ENCODE data around the gene CYFIP2.

The CYFIP2 gene

DNA sequence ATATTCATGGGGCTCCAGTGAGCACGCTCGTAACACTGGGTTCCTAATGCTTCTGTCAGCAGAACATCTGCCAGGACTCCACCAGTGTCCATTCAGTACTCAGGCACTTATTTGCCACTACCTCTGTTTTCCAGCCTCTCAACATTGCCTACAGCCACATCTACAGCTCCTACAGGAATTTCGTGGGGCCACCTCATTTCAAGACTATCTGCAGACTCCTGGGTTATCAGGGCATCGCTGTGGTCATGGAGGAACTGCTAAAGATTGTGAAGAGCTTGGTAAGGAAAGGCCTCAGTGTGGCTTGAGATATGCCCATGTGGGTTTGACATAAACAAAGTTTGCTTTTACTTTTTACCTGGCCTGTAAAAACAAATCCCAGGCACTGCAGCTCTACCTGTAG, 92.9 kb downstream of the CYFIP2 start:
- no peak for DNase-seq (ENCODE audit: low read depth)

DNA sequence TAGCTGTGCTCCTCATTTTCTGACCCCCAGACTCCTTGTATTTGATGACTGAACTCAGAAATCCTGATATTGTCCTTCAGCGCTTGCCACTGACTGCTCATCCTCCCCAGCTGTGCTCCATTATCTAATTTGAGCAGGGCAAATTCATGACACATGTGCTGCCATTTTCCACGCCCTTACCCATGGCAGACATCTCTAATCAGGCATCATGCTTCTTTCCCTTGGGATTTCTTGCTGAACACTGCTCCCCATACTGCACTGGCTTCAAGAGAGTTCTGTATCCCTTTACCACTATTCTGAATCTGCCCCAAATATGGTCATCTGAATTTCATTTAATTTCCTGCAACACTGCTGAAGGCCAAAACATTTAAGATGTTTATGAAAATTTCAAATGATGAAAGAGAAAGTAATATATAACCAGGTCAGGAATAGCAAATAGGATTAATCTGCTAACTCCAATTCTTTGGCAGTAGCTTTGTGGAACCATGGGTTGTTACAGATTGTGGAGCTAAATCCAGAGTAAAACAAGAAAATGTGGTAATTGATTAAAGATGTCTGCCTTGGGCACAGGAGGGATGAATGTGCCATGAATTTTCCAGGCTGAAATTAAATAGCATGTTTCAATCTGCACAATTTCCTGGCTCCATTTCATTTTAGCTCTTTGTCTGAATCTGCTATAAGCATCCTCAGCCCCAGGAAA, 93.6 kb downstream of the CYFIP2 start:
- no peak for DNase-seq (ENCODE audit: low read depth)

DNA sequence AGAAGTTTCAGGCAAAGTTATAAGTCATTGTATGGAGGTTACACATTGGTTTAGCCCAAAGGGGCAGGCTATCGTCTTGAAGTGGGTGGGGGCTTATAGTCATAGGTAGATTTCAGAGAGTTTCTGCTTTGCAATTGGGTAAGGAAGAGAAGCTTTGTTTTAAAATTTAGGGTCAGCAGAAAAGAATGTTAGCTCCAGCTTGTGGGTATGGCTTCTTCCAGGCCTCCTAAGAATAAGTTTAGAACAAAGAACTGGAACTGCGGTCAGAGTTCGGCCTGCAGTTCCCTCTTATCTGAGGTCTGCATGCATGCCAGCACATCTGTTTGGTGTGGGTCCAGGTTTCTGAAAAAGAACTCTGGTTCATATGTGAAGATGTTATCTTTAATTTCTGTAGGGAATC, 96.1 kb downstream of the CYFIP2 start:
- DNase-seq (ENCODE audit: low read depth): no peak

DNA sequence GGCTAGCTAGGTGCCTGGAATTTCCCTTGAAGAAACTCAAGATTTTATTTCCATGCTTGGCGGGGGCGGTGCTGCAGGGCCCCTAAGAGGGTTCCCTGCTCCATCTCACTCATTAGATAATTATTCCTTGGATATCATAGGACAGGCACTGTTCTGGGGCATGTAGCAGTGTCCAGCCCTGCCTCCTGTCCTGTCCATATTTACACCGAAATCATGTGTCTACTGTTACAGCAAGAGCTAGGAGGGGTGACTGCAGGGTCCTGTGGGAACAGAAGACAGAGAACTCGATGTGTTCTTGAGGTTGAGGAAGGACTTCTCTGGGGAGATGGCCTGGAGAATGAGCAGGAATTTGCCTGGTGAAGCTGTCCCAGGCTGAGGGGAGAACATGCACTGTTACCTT, 96.6 kb downstream of the CYFIP2 start:
- DNase-seq (ENCODE audit: low read depth): no peak

DNA sequence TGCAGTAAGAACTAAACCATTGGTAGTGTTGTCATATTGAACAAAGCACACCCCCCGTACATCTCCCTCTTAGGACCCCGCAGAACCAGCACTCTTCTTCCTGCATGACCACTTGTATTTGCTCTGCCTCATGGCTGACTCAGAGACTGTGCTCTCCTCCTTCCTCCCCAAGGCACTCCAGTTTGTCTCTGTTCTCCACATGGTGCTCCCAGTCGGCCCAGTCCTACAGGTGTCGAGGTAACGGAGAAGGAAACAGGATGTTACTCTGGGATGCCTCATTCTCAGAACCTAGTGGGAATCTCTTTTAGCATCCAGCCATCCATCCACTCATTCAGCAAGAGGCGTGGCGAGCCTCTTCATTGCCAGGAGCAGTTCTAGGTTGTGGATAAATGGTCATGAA, 97.1 kb downstream of the CYFIP2 start:
- DNase-seq (ENCODE audit: low read depth): no peak

DNA sequence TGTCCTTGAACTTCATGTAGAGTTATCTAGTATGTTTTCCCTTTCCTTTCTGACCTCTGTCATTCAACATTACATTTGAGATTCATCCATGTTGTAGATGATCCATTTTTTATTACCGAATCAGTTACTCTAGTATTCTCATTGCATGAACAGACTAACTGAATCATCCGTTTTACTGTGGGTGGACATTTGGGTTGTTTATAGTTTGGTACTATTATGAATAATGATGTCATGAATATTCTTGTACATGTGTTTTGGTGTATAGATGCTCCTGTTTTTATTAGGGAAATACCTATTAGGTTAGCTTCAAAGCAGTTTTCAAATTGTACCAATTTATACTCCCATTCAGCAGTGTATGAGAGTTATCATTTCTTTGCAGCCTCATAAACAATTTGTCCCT, 99.8 kb downstream of the CYFIP2 start:
- DNase-seq (ENCODE audit: low read depth): no peak

DNA sequence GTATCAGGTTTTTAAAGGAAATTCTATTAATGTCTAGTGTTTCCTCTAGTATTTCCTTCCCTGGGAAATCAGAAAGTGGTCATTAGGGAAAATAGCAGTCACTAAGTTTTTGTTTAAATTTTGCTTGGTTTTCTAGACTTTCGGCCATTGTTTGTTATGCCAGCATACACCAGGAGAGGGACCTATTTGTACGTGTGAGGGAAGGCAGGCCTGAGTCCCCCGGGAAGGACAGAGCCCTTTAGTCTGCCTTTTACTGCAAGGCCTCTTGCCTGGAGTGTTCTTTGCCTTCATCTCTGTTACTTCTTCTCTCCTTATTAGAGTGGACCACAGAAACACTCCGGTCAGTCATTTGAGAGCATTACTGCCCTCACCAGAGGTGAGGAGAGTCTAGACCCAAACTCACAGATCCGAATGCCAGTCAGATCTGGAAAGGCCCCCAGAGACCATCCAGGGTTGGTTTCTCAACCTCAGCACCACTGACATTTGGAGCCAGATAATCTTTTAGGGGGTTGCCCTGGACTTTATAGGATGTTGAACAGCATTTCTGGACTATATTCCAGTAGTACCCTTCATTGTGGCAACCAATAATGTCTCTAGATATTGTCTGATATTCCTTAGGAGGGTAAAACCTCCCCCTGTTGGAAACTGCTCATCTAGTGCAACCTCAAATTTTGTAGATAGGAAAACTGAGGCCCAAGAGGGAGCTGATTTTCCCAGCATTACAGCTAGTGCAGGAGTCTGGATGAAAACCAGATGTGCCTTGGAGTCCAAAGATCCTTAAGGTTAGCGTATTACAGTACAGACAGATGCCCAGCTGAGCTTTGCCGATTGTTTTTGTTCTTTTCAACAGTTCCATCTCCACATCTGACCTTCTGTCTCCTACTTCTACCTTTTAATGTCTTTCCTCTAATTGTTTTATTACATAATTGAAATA, 101.1 kb downstream of the CYFIP2 start:
- DNase-seq (ENCODE audit: low read depth): no peak

DNA sequence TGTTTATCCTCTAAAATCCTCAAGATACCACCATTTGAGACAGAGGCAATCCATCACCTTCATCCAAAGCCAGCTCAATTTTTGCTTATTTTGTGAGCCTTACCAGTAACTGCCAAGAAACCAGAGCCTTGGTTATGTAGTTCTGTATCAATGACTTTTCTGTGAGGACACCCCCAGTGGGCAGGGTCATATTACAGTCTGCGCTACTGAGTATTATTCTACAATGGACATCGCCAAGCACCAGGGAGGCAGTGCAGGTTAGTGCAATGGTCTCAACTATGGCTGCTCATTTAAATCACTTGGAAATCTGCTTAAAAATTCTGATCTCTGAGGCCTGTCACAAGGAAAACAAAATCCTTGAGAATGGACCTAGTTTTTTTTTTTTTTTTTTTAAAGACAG, 103.6 kb downstream of the CYFIP2 start:
- DNase-seq (ENCODE audit: low read depth): no peak

DNA sequence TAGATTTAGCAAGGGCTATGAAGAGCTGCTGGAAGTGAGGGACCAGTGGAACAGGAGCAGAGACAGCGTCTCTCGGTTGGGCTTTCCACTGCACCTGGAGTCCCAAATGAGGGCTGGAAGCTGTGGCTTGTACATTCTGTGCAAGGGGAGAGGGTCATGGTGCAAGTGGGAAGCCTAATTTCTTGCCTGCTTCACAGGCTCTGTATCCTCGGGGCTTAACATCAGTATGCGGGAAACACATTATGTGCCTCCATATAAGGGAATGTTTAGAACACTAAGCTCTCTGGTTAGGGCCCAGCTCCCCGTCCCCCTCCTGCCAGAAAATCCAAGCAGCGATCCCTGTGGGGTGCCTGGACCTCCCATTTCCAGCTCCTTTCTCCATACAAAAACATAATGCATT, 105.0 kb downstream of the CYFIP2 start:
- no peak for DNase-seq (ENCODE audit: low read depth)

DNA sequence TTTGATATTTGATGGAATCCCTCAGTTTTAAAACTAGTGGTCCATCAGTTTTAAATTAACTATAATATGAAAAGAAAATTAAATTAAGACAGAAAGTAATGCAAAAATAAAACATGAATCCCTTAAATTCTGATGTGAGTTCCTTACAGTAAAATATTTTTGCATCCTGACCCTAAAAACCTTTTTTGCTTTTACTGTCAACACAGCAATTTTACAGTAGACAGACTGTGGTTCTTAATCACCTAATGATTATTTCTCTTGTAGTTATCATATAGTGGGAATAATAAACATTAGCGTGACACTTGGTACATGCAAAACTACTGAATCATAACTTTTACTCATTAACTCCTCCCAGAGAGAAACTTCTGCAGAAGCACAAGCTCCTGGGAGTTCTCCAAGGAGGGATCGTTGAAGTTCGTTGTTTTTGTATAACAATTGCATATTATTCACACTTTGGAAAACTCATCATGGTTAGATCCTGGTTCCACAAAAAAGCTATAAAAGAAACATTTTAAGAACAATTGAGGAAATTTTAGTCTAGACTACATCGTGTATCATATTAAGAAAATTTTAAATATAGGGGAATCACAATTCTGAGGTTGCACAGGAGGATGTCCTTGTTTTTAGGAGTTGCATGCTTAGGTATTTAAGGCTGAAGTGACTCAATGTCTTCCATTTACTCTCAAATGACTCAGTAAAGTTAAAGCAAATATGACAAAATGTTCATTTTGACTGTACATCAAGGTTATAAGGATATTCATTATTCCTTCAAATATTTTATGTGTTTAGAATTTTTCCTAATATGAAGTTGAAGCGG, 105.9 kb downstream of the CYFIP2 start:
- DNase-seq (ENCODE audit: low read depth): peak; percentile 27

DNA sequence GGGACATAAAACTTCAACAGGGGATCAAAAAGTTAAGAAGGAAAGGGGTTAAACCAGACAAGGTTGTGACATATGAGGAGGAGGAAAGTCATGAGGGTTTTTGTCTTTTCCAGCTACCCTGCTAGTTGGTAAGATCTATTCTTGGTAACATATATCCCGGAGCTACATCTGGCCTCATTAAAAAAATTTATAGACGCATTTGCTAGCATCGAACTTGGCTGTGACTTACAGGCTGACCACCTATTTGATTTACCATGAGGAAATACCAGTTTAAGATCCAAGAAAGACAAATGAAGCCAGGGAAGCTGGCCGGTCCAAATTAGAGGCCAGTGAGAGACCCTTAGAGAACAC, 106.5 kb downstream of the CYFIP2 start:
- DNase-seq (ENCODE audit: low read depth): no peak

DNA sequence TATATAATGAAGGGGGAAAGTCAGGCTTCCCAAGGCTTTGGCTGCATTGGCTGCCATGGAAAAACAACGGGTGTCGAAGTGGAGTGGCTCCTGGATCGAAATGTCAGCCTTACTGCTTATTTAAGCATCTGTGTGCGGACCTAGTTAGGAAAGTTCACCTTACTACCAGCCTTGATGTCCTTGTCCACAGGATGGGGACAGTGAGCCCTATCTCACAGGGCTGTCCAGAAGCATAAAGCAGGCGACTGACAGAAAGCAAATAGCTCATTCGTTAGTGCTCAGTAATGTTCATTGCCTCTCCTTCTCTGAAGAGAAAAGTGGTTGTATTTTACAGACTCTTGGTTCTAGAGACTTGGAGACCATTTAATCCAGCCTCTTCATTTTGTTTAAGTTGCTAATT, 112.6 kb downstream of the CYFIP2 start:
- DNase-seq (ENCODE audit: low read depth): no peak

DNA sequence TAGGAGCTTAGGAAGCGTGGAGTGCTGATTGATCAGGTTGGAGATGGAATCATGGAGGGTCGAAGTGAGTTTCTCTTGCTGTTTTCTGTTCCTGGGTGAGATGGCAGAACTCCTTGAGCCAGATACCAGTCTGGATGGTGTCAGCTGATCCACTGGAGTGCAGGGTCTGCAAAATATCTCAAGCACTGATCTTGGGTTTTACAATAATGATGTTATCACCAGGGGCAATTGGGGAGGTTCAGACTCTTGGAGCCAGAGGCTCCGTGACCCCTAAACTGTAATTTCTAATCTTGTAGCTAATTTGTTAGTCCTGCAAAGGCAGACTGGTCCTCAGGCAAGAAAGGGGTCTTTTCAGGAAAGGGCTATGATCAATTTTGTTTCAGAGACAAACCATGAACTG, 114.1 kb downstream of the CYFIP2 start:
- no peak for DNase-seq (ENCODE audit: low read depth)

DNA sequence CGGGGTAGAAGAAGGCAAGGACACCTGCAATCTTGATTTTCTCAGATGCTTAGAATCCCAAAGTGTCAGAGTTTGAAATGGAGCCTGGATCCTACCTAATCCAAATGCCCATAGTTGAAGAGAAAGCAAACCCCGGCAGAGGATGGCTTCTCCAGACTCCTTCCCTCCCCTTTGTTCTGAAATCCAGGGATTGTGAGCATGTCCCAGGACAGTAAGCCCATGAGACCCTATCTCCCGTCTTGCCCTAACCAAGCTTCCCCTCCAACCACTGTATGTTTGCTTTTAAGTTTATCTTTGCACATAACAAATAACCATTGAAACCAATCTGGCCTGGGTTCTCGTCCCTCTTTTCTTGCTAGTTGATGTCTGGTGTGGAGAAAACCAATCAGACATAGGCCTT, 115.8 kb downstream of the CYFIP2 start:
- no peak for DNase-seq (ENCODE audit: low read depth)

DNA sequence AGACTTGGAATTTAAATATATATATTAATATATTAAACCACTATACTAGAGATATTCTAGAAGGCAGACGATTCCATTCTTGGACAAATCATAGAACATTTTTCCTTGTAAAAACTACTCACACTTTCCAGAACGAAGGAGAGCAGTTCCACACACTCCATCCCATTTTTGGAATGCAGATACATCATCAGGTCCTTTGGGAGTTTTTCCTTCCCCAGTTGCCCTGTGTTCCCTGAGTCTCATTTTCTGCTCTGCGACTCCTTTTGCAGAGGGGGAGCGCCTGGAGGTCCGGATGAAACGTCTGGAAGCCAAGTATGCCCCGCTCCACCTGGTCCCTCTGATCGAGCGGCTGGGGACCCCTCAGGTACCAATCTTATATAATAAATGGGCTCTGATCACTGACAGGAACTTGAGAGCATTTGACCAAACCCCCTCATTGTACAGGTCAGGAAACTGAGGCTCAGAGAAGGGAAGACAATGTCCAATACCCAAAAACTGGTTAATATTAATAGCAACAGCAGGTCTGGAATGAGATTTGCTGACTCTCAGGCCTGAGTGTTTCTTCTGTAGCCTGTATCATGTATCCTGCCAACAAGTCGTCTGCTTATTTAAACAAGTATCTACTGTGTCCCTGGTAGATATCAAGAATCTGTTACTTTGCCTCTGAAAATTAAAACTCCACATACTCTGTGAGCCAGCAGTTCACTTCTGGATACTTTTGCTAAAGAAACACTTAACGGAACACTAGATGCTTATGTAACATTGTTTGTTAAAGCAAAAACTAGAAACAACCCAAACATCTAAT, 117.3 kb downstream of the CYFIP2 start:
- DNase-seq (ENCODE audit: low read depth): no peak

DNA sequence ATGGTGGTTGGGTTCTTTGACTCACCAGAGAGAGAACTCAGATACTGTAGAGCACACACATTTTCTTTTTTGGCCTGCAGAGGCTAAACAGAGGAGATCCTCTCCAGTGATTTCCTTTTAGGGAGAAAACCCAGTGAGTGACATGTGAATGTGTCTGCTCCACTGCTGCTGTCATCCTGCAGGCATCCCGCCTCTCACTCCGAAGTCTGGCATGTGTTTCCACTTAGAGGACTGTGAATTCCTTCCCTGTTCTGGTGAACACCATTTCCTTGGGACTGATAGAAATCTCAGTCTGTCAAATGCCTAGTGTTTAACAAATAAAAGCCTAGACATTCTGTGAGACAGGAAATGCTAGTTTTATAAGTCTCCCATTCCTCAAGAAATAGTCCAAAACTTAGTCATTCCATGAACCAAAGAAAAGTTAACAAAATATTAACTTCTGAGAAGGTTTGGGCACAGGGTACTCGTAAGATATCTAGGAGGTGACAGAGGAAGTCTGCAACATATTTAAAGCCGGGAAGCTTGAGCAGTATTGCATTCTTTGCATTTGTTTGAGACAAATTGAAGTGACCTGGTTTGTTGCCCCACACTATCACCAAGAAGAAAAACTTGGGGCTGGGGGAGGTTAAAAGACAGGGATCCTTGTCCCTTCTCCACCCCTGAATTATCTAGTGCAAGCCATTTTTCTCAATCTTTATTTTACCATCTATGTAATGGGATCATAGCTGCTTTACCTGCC, 119.2 kb downstream of the CYFIP2 start:
- DNase-seq (ENCODE audit: low read depth): peak; percentile 100

DNA sequence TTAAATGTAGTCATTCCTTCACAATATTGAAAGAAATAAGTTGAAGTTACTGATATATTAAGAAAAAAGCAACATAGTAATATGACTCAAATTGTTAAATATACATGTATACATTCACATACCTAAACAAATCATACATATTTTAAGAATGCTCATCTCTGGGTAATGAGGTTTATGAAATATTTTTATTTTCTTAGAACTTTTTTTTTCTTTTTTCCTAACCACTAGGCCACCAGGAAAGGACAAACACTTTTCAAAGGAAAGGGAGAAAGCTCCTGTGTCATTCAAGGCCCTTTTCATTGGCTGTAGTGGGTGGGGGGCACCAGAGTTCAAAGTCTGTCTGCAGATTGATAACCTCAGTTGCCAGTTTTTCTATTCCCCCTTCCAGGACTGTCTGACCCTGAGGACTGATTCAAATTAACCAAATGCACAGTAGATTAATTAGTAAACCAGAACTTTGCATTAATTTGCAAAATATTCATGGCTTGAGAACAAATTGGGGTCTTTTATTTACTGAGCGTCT, 121.2 kb downstream of the CYFIP2 start:
- no peak for DNase-seq (ENCODE audit: low read depth)

DNA sequence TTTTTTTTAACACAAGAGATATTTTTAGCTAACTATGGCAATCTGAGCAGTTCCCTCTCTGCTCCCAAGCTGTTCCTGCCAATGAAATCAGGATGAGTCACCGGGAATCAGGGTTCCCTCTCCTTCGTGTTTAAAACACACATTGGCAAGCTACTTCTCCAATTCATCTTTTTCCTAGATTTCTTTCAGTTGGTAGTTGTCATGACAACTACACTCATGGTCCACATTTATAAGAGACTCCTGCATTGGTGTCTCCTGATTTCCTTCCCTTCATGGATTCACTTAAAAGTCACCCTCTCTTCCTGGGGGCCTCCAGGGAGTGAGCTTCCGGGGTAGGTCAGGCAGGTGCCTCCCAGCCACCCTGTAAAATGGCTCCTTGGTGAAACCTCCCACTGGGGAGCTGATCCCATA, 121.8 kb downstream of the CYFIP2 start:
- peak; percentile 93 for DNase-seq (ENCODE audit: low read depth)

DNA sequence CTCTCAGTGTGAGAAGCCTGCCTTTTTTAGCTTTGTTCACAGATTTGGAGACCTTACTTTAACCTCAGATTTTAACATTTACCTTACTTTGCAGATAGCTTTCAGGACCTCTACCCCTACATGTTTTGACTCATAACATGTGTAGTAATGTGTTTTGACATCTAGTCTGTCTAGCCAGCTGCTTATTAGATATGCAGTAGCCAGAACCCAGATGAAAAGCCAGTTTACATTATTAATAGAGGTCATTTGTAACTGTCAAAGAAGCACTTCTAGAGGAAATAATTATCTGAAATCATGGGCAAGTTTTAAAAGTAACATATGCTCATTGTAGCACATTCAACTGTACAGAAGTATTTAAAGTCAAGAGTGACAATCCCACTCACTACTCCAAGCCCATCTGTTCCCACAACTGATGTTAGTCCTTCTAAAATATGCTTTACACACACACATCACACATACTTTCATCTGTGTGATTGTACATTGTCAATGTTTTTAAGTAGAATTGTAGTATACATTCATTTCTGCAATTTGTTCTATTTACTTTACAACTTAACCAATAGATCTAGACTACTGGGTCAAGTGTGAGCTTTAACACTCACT, 122.3 kb downstream of the CYFIP2 start:
- DNase-seq (ENCODE audit: low read depth): no peak

DNA sequence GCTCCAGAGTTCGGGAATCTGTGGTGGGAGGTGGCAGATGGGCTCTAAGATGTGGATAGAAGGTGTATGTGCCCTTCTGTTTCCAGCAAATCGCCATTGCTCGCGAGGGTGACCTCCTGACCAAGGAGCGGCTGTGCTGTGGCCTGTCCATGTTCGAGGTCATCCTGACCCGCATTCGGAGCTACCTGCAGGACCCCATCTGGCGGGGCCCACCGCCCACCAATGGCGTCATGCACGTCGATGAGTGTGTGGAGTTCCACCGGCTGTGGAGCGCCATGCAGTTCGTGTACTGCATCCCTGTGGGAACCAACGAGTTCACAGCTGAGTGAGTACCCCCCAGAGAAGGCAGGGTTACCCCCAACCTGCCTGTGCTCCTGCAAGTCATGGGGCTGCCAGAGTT, 123.2 kb downstream of the CYFIP2 start:
- DNase-seq (ENCODE audit: low read depth): no peak

DNA sequence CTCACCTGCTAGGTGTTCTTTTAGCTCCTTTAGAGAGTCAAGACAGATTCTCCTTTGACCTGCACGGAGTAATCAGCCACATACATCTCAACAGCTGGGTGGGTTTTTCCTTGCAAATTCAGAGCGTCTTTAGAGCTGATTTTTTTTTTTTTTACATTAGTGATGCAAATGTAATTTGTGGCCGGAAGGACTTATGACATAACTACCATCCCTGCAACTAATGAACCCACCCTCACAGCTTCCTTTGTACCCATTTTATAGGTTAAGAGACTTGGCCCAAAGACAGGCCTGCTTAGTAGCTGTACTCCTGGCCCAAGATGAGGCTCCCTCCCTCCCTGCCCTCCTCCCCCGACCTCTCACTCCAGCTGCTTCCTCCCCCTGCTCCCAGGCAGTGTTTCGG, 124.2 kb downstream of the CYFIP2 start:
- no peak for DNase-seq (ENCODE audit: low read depth)
